ENCODE measurements around the gene SMPD4.
"Not testable (repeated sequence)": the region's sequence is repeated elsewhere in the genome, so short reads cannot be mapped to it uniquely, and the experiment has no call there.

DNA sequence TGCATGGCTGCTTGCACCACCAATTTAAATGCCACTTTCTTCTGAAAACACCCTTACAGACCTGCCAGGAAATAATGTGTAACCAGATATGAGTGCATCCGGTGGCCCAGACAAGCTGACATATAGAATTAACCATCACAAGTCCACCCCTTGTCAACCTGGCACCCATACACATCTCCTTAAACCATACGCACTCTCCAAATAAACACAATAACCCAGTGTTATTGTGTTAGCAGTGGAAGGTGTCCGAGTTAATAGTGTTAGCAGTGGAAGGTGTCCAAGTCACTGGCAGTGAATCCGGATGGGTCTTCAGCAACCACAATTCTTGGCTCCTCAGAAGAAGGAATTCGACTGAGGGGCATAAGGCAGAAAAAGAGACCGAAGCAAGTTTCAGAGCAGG is 32.9 kb downstream of the SMPD4 start:
- TF ChIP-seq, protein P1, sequence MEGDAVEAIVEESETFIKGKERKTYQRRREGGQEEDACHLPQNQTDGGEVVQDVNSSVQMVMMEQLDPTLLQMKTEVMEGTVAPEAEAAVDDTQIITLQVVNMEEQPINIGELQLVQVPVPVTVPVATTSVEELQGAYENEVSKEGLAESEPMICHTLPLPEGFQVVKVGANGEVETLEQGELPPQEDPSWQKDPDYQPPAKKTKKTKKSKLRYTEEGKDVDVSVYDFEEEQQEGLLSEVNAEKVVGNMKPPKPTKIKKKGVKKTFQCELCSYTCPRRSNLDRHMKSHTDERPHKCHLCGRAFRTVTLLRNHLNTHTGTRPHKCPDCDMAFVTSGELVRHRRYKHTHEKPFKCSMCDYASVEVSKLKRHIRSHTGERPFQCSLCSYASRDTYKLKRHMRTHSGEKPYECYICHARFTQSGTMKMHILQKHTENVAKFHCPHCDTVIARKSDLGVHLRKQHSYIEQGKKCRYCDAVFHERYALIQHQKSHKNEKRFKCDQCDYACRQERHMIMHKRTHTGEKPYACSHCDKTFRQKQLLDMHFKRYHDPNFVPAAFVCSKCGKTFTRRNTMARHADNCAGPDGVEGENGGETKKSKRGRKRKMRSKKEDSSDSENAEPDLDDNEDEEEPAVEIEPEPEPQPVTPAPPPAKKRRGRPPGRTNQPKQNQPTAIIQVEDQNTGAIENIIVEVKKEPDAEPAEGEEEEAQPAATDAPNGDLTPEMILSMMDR (IDR thresholded peaks at IDR 0.05): not testable (repeated sequence)
- not testable (repeated sequence) for TF ChIP-seq POLR2A (IDR thresholded peaks at IDR 0.05)
